CD8-positive, alpha-beta memory T cell (primary cell): Measurements from ENCODE around the gene C13orf46. TPM values are rescaled to one million over a fixed set of nuclear protein-coding genes. Genes with fewer than 3 reads are reported as not detected.

Experiments used
- CTCF ChIA-PET: fragments of 350-600 bp; sonication (Branson Sonifier 250); formaldehyde crosslinking; loops from one replicate; lab custom pipeline; 2021; ENCODE audit warnings: antibody characterized with exemption; lab: Charles Lee
- POLR2A ChIA-PET: fragments of 350-600 bp; sonication (Branson Sonifier 250); formaldehyde crosslinking; loops from one replicate; lab custom pipeline; 2021; ENCODE audit warnings: antibody characterized with exemption; lab: Charles Lee
- DNase-seq, 5 donors: peaks; one replicate each; pipeline versions ENCODE4 v3.0.0 to v3.0.0-alpha.2; 2020 to 2022; ENCODE audit warnings: mixed read lengths in 1 of 5
- H3K27ac ChIP-seq: one replicate; pipeline ENCODE4 v1.7.0; 2013; ENCODE audit warnings: low read depth, mild to moderate bottlenecking, low read length, moderate library complexity
- H3K27me3 ChIP-seq: 2 replicates; pipeline ENCODE4 v1.7.0; 2013; ENCODE audit warnings: low read length, mild to moderate bottlenecking; ENCODE audit not compliant: insufficient read depth, poor library complexity, severe bottlenecking
- H3K36me3 ChIP-seq: 2 replicates; pipeline ENCODE4 v1.7.0; 2013; ENCODE audit warnings: mild to moderate bottlenecking, low read length, moderate library complexity; ENCODE audit not compliant: insufficient read depth
- H3K4me1 ChIP-seq: 2 replicates; pipeline ENCODE4 v1.7.0; 2013; ENCODE audit warnings: mild to moderate bottlenecking, low read length, moderate library complexity; ENCODE audit not compliant: insufficient read depth
- H3K4me3 ChIP-seq: 2 replicates; pipeline ENCODE4 v1.7.0; 2013; ENCODE audit warnings: mild to moderate bottlenecking, low read length
- H3K9me3 ChIP-seq: 2 replicates; pipeline ENCODE4 v1.7.0; 2013; ENCODE audit warnings: mild to moderate bottlenecking, low read length
- H3K27ac Mint-ChIP-seq, 8 donors: one replicate each; pipeline ENCODE4 v1.8.0; 2020 to 2021; ENCODE audit warnings: mixed read lengths in 8 of 8, mild to moderate bottlenecking in 6 of 8, inconsistent platforms in 3 of 8, moderate library complexity in 3 of 8
- H3K27me3 Mint-ChIP-seq, 2 donors: one replicate each; pipeline ENCODE4 v1.8.0; 2020 to 2021; ENCODE audit warnings: mixed read lengths in 2 of 2, mild to moderate bottlenecking in 1 of 2, moderate library complexity in 1 of 2
- H3K36me3 Mint-ChIP-seq, 3 donors: one replicate each; pipeline ENCODE4 v1.8.0; 2020 to 2021; ENCODE audit warnings: mixed read lengths in 3 of 3, inconsistent platforms in 1 of 3, mild to moderate bottlenecking in 1 of 3
- H3K4me1 Mint-ChIP-seq, 3 donors: one replicate each; pipeline ENCODE4 v1.8.0; 2020 to 2021; ENCODE audit warnings: mixed read lengths in 3 of 3, inconsistent platforms in 1 of 3, mild to moderate bottlenecking in 1 of 3
- H3K4me3 Mint-ChIP-seq, 7 donors: one replicate each; pipeline ENCODE4 v1.8.0; 2020 to 2021; ENCODE audit warnings: mixed read lengths in 7 of 7, mild to moderate bottlenecking in 6 of 7, moderate library complexity in 4 of 7, inconsistent platforms in 2 of 7
- H3K9me3 Mint-ChIP-seq, 5 donors: one replicate each; pipeline ENCODE4 v1.8.0; 2020 to 2022; ENCODE audit warnings: mixed read lengths in 5 of 5, mild to moderate bottlenecking in 3 of 5, moderate library complexity in 2 of 5, inconsistent platforms in 1 of 5
- polyA plus RNA-seq: library from polyadenylated mRNA; unstranded; fragments of 300-500 nt; fragmentation: Illumina TruSeq; gene quantifications from one replicate; pipeline ENCODE4 v1.2.3, GENCODE V29; 2021
- total RNA-seq, 2 experiments: library from RNA; stranded (reverse); gene quantifications; one replicate each; pipeline ENCODE4 v1.2.3, GENCODE V29; 2021

The C13orf46 gene
- total and polyA plus RNA-seq, 3 experiments from 2014 or later: 1.2 to 2.2 (median 1.8) TPM

DNA sequence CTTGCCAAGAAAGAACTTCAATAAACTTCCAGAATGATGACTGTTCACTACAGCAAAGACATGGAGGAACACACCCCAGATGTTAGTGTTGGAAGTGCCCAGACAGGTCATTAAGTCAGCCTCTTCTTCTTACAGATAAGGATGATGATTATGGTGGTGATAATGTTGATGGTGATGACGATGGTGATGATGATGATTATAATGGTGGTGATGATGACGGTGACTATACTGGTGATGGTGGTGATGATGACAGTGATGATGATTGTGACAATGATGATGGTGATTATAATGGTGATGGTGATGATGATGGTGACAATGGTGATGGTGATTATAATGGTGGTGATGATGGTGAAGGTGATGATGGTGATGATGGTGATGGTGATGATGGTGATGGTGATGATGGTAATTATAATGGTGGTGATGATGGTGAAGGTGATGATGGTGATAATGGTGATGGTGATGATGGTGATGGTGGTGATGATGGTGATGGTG is 8.4 kb downstream of the C13orf46 start:
- ChIA-PET CTCF (no interaction called here), POLR2A (no interaction called here)
- no peak overlapping the region for H3K4me3 Mint-ChIP-seq
- peaks cover 0 to 3% (median 0%) of the 10 kb centered on the region in 5 donors for H3K9me3 Mint-ChIP-seq
- H3K4me1 ChIP-seq: no peaks in the 10 kb centered on the region
- H3K4me1 Mint-ChIP-seq: peaks cover 0 to 3% (median 1%) of the 10 kb centered on the region in 3 donors
- H3K27me3 ChIP-seq: no peaks in the 10 kb centered on the region
- no peak for DNase-seq
- no peak overlapping the region for H3K27ac Mint-ChIP-seq
- H3K9me3 ChIP-seq: no peaks in the 10 kb centered on the region
- H3K27me3 Mint-ChIP-seq: peaks cover 0 to 8% of the 10 kb centered on the region in 2 donors
- no peak overlapping the region for H3K27ac ChIP-seq
- H3K36me3 ChIP-seq: no peaks in the 10 kb centered on the region
- peaks cover 0 to 18% (median 6%) of the 10 kb centered on the region in 3 donors for H3K36me3 Mint-ChIP-seq
- H3K4me3 ChIP-seq: no peak overlapping the region

GRCh38 chr13:113964251-113964995 is 9.5 kb downstream of the C13orf46 start:
- ChIA-PET CTCF (no interaction called here), POLR2A (no interaction called here)
- Histone ChIP-seq H3K9me3 (no peaks in the 10 kb centered on the region), H3K27ac (no peak overlapping the region), H3K36me3 (no peaks in the 10 kb centered on the region), H3K27me3 (no peaks in the 10 kb centered on the region), H3K4me3 (no peak overlapping the region), H3K4me1 (no peaks in the 10 kb centered on the region)
- Mint-ChIP-seq H3K4me3 (no peak overlapping the region), H3K27ac (no peak overlapping the region), H3K36me3 (peaks cover 0 to 14% (median 7%) of the 10 kb centered on the region in 3 donors), H3K4me1 (peaks cover 0 to 3% (median 3%) of the 10 kb centered on the region in 3 donors), H3K9me3 (peaks cover 0 to 4% (median 0%) of the 10 kb centered on the region in 5 donors), H3K27me3 (peaks cover 0 to 8% of the 10 kb centered on the region in 2 donors)
- DNase-seq: peak in 1 of 5 donors; percentile 32

GRCh38 chr13:113963376-113963775 is 10.5 kb downstream of the C13orf46 start:
- Histone ChIP-seq H3K4me3 (no peak overlapping the region), H3K27ac (no peak overlapping the region), H3K9me3 (no peaks in the 10 kb centered on the region), H3K4me1 (no peaks in the 10 kb centered on the region), H3K27me3 (no peaks in the 10 kb centered on the region), H3K36me3 (no peaks in the 10 kb centered on the region)
- Mint-ChIP-seq H3K4me3 (no peak overlapping the region), H3K27ac (no peak overlapping the region), H3K27me3 (peaks cover 0 to 5% of the 10 kb centered on the region in 2 donors), H3K4me1 (peaks cover 0 to 7% (median 3%) of the 10 kb centered on the region in 3 donors), H3K9me3 (peaks cover 0 to 4% (median 3%) of the 10 kb centered on the region in 5 donors), H3K36me3 (peaks cover 0 to 13% (median 5%) of the 10 kb centered on the region in 3 donors)
- ChIA-PET POLR2A (no interaction called here), CTCF (no interaction called here)
- DNase-seq: no peak

GRCh38 chr13:113962975-113963374 is 10.9 kb downstream of the C13orf46 start:
- H3K27me3 ChIP-seq: no peaks in the 10 kb centered on the region
- no peaks in the 10 kb centered on the region for H3K9me3 ChIP-seq
- no peak for DNase-seq
- H3K4me1 Mint-ChIP-seq: peaks cover 0 to 7% (median 3%) of the 10 kb centered on the region in 3 donors
- H3K4me3 ChIP-seq: no peak overlapping the region
- ChIA-PET CTCF (interaction anchor here (1.5 kb wide), 1 partner anchor 8 kb away, joined by 3 read pairs; no protein-coding TSS in a partner anchor), POLR2A (no interaction called here)
- peaks cover 0 to 13% (median 5%) of the 10 kb centered on the region in 3 donors for H3K36me3 Mint-ChIP-seq
- no peak overlapping the region for H3K27ac Mint-ChIP-seq
- H3K27me3 Mint-ChIP-seq: peaks cover 0 to 5% of the 10 kb centered on the region in 2 donors
- no peak overlapping the region for H3K27ac ChIP-seq
- H3K9me3 Mint-ChIP-seq: peaks cover 0 to 4% (median 3%) of the 10 kb centered on the region in 5 donors
- no peaks in the 10 kb centered on the region for H3K36me3 ChIP-seq
- no peak overlapping the region for H3K4me3 Mint-ChIP-seq
- H3K4me1 ChIP-seq: no peaks in the 10 kb centered on the region

GRCh38 chr13:113962386-113962785 is 11.5 kb downstream of the C13orf46 start:
- Histone ChIP-seq H3K27me3 (no peaks in the 10 kb centered on the region), H3K4me1 (no peaks in the 10 kb centered on the region), H3K27ac (no peak overlapping the region), H3K9me3 (no peaks in the 10 kb centered on the region), H3K36me3 (no peaks in the 10 kb centered on the region), H3K4me3 (no peak overlapping the region)
- H3K27me3 Mint-ChIP-seq: peaks cover 0 to 6% of the 10 kb centered on the region in 2 donors
- DNase-seq: no peak
- ChIA-PET POLR2A (no interaction called here), CTCF (interaction anchor here (1.1 to 1.5 kb wide), 2 partner anchors 9 kb away, joined by 3 read pairs; no protein-coding TSS in a partner anchor)
- H3K4me1 Mint-ChIP-seq: peaks cover 0 to 7% (median 3%) of the 10 kb centered on the region in 3 donors
- peak overlapping the region in 1 of 8 donors; percentile 12 for H3K27ac Mint-ChIP-seq
- H3K9me3 Mint-ChIP-seq: peaks cover 0 to 4% (median 3%) of the 10 kb centered on the region in 5 donors
- H3K36me3 Mint-ChIP-seq: peaks cover 0 to 14% (median 5%) of the 10 kb centered on the region in 3 donors
- H3K4me3 Mint-ChIP-seq: no peak overlapping the region

DNA sequence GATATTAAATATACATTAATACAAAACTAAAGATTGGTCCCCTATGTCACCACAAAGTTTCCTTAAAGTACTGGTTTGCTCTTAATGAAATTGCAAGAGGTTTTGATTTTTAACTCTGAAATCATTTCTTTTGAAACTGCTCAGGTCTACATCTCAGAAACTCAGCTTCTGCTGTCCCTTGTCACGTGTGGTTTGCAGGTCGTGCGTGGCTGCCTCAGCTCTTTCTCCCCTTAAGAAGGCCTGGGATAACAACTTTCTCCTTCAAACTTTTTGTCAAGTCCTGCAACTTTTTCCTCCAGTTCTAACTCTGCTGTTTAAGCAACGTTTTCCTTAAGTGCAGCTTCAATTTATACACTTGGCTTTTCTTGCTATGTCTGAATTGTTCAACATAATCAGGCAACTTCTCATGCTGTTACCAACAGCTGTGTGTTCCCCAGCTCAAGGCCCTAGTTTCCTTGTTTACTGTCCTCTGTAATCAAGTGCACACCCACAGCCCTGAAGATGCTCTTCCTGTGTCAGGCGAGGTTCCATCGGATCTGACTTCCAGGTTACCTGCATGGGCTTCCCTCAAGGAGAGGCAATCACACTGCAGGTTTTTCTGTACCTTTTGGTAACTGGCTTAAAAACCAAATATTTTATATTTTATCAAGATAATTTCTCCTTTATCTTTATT is 13.5 kb downstream of the C13orf46 start:
- H3K36me3 Mint-ChIP-seq: peaks cover 0 to 22% (median 11%) of the 10 kb centered on the region in 3 donors
- no peaks in the 10 kb centered on the region for H3K9me3 ChIP-seq
- no peak overlapping the region for H3K4me3 ChIP-seq
- no peaks in the 10 kb centered on the region for H3K27me3 ChIP-seq
- H3K4me1 Mint-ChIP-seq: peaks cover 0 to 7% (median 3%) of the 10 kb centered on the region in 3 donors
- H3K4me1 ChIP-seq: no peaks in the 10 kb centered on the region
- H3K9me3 Mint-ChIP-seq: peaks cover 0 to 4% (median 3%) of the 10 kb centered on the region in 5 donors
- ChIA-PET POLR2A (interaction anchor here (0.5 kb wide), 1 partner anchor 103 kb away, joined by 3 read pairs; no protein-coding TSS in a partner anchor), CTCF (interaction anchor here (1.4 kb wide), 1 partner anchor 8 kb away, joined by 3 read pairs; no protein-coding TSS in a partner anchor)
- DNase-seq: no peak
- peaks cover under 1% of the 10 kb centered on the region for H3K36me3 ChIP-seq
- no peak overlapping the region for H3K27ac ChIP-seq
- H3K27me3 Mint-ChIP-seq: peaks cover 0 to 4% of the 10 kb centered on the region in 2 donors
- peak overlapping the region in 1 of 8 donors; percentile 29 for H3K27ac Mint-ChIP-seq
- no peak overlapping the region for H3K4me3 Mint-ChIP-seq

- H3K4me1 Mint-ChIP-seq: peaks cover 0 to 7% (median 3%) of the 10 kb centered on the region in 3 donors
- H3K27me3 Mint-ChIP-seq: peaks cover 0 to 4% of the 10 kb centered on the region in 2 donors
- H3K27ac ChIP-seq: no peak overlapping the region
- peaks cover 0 to 32% (median 16%) of the 10 kb centered on the region in 3 donors for H3K36me3 Mint-ChIP-seq
- peak overlapping the region in 2 of 7 donors; percentile 50 to 75 for H3K4me3 Mint-ChIP-seq
- H3K9me3 ChIP-seq: no peaks in the 10 kb centered on the region
- H3K9me3 Mint-ChIP-seq: peaks cover 0 to 4% (median 3%) of the 10 kb centered on the region in 5 donors
- peak overlapping the region in 4 of 8 donors; percentile 47 to 70 (median 58) for H3K27ac Mint-ChIP-seq
- no peak overlapping the region for H3K4me3 ChIP-seq
- no peak for DNase-seq
- CTCF ChIA-PET: interaction anchor here (1.4 kb wide), 1 partner anchor 9 kb away, joined by 3 read pairs; no protein-coding TSS in a partner anchor
- H3K4me1 ChIP-seq: no peaks in the 10 kb centered on the region
- peaks cover 12% of the 10 kb centered on the region for H3K36me3 ChIP-seq
- no peaks in the 10 kb centered on the region for H3K27me3 ChIP-seq
- POLR2A ChIA-PET: no interaction called here
These were observed 14.7 kb downstream of the C13orf46 start for GRCh38 chr13:113959198-113959597.
